ENCODE results near the gene UBAC2.

DNA sequence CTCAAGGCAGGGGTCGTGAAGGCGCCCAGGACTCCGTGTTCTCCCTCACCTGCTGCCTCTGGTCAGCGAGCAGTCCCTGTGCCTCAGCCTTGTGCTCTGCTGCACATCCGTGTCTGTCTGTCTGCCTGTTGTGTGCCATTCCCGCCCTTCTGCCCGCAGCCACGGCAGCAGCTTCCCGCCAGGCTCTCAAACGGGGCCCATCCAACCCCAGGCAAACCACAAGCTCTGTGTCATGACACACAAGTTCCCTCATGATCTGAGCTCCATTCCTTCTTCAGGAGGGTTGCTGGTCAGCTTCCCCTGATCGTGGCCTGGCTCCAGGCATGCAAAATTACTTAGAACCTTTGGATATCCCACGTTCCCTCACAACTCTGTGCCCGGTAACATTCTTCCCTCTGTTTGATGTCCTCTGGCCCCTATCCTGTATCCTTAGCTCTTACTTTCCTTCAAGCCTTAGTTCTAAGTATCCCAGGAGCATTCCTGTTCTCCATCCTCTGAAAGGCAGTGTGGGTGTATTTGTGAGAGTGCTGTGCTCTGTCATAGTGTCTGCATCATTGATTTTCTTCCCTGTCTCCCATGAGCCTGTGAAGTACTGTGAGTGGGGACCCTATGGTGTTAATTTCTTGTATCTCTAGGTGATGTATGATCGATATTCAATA lies 103.3 kb downstream of the UBAC2 start:
- TF ChIP-seq, protein P1, sequence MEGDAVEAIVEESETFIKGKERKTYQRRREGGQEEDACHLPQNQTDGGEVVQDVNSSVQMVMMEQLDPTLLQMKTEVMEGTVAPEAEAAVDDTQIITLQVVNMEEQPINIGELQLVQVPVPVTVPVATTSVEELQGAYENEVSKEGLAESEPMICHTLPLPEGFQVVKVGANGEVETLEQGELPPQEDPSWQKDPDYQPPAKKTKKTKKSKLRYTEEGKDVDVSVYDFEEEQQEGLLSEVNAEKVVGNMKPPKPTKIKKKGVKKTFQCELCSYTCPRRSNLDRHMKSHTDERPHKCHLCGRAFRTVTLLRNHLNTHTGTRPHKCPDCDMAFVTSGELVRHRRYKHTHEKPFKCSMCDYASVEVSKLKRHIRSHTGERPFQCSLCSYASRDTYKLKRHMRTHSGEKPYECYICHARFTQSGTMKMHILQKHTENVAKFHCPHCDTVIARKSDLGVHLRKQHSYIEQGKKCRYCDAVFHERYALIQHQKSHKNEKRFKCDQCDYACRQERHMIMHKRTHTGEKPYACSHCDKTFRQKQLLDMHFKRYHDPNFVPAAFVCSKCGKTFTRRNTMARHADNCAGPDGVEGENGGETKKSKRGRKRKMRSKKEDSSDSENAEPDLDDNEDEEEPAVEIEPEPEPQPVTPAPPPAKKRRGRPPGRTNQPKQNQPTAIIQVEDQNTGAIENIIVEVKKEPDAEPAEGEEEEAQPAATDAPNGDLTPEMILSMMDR (conservative IDR thresholded peaks at IDR 0.05 in 1 of 2, IDR thresholded peaks at IDR 0.05 in 1 of 2; ENCODE audit: low read depth in 1 of 2, low read length in 2 of 2), result no peak
- no peak for TF ChIP-seq EZH2 (IDR thresholded peaks at IDR 0.05; ENCODE audit: low read length, missing control alignments)

Data from fibroblast of lung (primary cell).